ENCODE measurements around the gene RHOG. TPM values are rescaled to one million over a fixed set of nuclear protein-coding genes. Genes with fewer than 3 reads are reported as not detected.

RHOG gene
- total RNA-seq, 4 donors from 2014 or later: 38.0 to 77.4 (median 46.9) TPM

DNA sequence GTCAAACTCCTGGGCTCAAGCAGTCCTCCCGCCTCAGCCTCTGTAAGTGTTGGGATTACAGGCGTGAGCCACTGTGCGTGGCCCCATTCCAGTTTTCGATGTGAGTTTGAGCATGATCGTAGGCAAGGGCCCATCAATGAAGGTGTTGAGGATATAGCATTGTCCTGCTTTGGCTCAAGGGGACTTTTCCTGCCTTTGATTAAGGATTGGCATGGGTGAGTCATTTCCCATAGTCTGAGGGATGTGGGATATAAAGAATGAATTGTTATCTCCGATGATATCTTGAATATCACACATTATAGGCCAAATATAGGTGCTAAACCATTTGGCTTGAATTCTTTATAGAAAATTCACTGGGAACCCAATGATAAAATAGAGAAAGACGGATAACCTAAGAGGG lies 45.1 kb upstream of the RHOG start:
- Histone ChIP-seq H3K27me3 (no peaks in the 10 kb centered on the region), H3K36me3 (no peaks in the 10 kb centered on the region), H3K4me1 (peaks cover 43 to 45% of the 10 kb centered on the region in 2 donors), H3K27ac (peak overlapping the region; percentile 5 to 69 (median 32)), H3K9me3 (no peaks in the 10 kb centered on the region), H3K4me3 (no peak overlapping the region)
- DNase-seq: no peak
- intact Hi-C loops (cut with DNase I; ENCODE audit: low total_unique reads) (no loop called here), in situ Hi-C loops (cut with MboI; ENCODE audit: low sequenced_read_pairs in 4 of 4) (no loop called here)
- no peak for ATAC-seq
- TF ChIP-seq POLR2A (IDR thresholded peaks at IDR 0.05): no peak
- TF ChIP-seq, protein P1, sequence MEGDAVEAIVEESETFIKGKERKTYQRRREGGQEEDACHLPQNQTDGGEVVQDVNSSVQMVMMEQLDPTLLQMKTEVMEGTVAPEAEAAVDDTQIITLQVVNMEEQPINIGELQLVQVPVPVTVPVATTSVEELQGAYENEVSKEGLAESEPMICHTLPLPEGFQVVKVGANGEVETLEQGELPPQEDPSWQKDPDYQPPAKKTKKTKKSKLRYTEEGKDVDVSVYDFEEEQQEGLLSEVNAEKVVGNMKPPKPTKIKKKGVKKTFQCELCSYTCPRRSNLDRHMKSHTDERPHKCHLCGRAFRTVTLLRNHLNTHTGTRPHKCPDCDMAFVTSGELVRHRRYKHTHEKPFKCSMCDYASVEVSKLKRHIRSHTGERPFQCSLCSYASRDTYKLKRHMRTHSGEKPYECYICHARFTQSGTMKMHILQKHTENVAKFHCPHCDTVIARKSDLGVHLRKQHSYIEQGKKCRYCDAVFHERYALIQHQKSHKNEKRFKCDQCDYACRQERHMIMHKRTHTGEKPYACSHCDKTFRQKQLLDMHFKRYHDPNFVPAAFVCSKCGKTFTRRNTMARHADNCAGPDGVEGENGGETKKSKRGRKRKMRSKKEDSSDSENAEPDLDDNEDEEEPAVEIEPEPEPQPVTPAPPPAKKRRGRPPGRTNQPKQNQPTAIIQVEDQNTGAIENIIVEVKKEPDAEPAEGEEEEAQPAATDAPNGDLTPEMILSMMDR (IDR thresholded peaks at IDR 0.05 in 4 of 5, conservative IDR thresholded peaks at IDR 0.05 in 1 of 5): no peak

DNA sequence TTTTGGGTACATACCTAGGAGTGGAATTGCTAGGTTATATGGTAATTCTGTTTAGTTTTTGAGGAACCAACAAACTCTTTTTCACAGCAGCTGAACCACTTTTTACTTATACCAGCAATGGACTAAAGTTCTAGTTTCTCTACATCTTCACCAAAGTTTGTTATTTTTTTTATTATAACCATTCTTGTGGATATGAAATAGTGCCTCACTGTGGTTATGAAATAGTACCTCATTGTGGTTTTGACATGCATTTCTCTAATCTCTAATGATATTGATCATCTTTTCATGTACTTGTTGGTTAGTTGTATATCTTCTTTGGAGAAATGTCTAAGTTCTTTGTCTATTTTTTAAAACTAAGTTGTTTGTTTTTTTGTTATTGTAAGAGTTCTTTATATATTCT lies 41.9 kb upstream of the RHOG start:
- in situ Hi-C loops (cut with MboI; ENCODE audit: low sequenced_read_pairs in 4 of 4) (no loop called here), intact Hi-C loops (cut with DNase I; ENCODE audit: low total_unique reads) (no loop called here)
- H3K9me3 ChIP-seq: no peaks in the 10 kb centered on the region
- TF ChIP-seq, protein P1 (IDR thresholded peaks at IDR 0.05 in 4 of 5, conservative IDR thresholded peaks at IDR 0.05 in 1 of 5): no peak
- TF ChIP-seq POLR2A (IDR thresholded peaks at IDR 0.05): no peak
- no peak overlapping the region for H3K27ac ChIP-seq
- no peak overlapping the region for H3K4me3 ChIP-seq
- H3K36me3 ChIP-seq: no peaks in the 10 kb centered on the region
- H3K4me1 ChIP-seq: peaks cover 55 to 66% of the 10 kb centered on the region in 2 donors
- ATAC-seq (no peak), DNase-seq (no peak)
- no peaks in the 10 kb centered on the region for H3K27me3 ChIP-seq

DNA sequence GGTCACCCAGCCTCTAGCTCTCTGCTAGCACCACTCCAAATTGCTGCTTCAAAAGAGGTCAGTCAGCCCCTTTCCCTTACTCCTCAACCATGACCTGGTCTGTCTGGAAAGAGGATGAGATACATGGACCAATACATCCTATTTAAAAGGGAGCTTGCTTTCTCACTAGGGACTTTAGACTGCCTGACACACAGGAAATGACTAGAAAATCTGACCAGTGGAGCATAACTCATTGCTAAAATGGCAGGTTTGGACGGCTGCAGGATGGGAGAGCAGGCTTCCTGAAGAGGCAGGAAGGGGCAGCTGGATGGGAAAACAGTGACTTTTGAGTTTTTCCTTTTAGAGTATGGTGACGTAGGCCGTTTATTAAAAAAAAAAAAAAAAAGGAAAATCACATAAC lies 40.0 kb upstream of the RHOG start:
- no peak for TF ChIP-seq POLR2A (IDR thresholded peaks at IDR 0.05)
- TF ChIP-seq, protein P1 (IDR thresholded peaks at IDR 0.05 in 4 of 5, conservative IDR thresholded peaks at IDR 0.05 in 1 of 5): no peak
- no peaks in the 10 kb centered on the region for H3K36me3 ChIP-seq
- H3K27me3 ChIP-seq: no peaks in the 10 kb centered on the region
- in situ Hi-C loops (cut with MboI; ENCODE audit: low sequenced_read_pairs in 4 of 4) (no loop called here), intact Hi-C loops (cut with DNase I; ENCODE audit: low total_unique reads) (no loop called here)
- DNase-seq (no peak), ATAC-seq (no peak)
- peaks cover 62 to 75% of the 10 kb centered on the region in 2 donors for H3K4me1 ChIP-seq
- H3K9me3 ChIP-seq: no peaks in the 10 kb centered on the region
- peak overlapping the region; percentile 37 to 77 (median 53) for H3K27ac ChIP-seq
- no peak overlapping the region for H3K4me3 ChIP-seq

DNA sequence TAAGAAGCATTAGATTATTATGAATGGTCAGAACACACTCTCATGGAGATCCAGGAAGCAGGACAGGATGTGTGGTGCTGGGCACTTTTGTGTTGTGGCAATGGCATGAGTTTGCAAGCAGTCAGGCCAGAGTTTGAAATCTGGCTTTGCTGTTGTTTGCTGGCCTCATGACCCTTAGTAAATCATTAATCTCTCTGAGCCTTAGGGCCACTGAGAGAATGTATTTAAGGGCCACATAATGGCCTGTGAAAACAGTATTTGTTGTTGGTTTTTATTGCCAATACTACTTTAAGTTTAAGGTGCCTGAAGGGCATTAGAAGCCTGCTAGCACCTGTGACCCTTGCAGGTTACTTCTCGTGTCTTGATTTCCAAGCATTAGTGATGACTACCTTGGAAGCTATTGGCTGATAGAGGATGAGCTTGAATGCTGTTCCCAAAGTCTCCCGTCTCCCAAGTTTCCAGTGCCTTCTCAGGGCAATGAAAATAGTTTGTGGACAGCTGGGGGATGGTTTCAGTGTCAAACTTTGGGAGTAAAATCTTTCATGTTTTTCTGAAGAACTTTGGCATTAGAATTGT lies 39.3 kb upstream of the RHOG start:
- intact Hi-C loops (cut with DNase I; ENCODE audit: low total_unique reads) (no loop called here), in situ Hi-C loops (cut with MboI; ENCODE audit: low sequenced_read_pairs in 4 of 4) (no loop called here)
- ATAC-seq (no peak), DNase-seq (no peak)
- Histone ChIP-seq H3K27ac (peak overlapping the region; percentile 37 to 77 (median 53)), H3K36me3 (no peaks in the 10 kb centered on the region), H3K27me3 (no peaks in the 10 kb centered on the region), H3K4me1 (peaks cover 68 to 79% of the 10 kb centered on the region in 2 donors), H3K9me3 (no peaks in the 10 kb centered on the region), H3K4me3 (no peak overlapping the region)
- TF ChIP-seq, protein P1 (IDR thresholded peaks at IDR 0.05 in 4 of 5, conservative IDR thresholded peaks at IDR 0.05 in 1 of 5): no peak
- no peak for TF ChIP-seq POLR2A (IDR thresholded peaks at IDR 0.05)

Measured in gastrocnemius medialis (tissue), 4 donors.